HepG2 (cell line): ENCODE results near the gene ETV2. TPM values are rescaled to one million over a fixed set of nuclear protein-coding genes. Genes with fewer than 3 reads are reported as not detected.

Experiments used
- ATAC-seq: fragments of 200-7000 bp; cut with Tn5 transposase; 3 replicates; pipeline ENCODE4 v1.9.1; 2020; ENCODE audit warnings: mild to moderate bottlenecking, moderate library complexity
- Bru-seq: library from RNA; stranded (reverse); fragments of 400-500 nt; gene quantifications from one replicate; lab custom pipeline; 2021; lab: Mats Ljungman, UMichigan
- BruChase-seq, 2 experiments: library from RNA; stranded (reverse); fragments of 400-500 nt; gene quantifications; one replicate each; lab custom pipeline; 2021; lab: Mats Ljungman, UMichigan
- BruUV-seq: library from RNA; stranded (reverse); fragments of 400-500 nt; replicated peaks from 2 replicates; lab custom pipeline; 2021; lab: Mats Ljungman, UMichigan
- CTCF ChIA-PET: fragments of 300-600 bp; formaldehyde crosslinking; extraction: SDS; loops from one replicate; lab custom pipeline; 2021; ENCODE audit warnings: low total read pairs, inconsistent platforms, low intra/inter-chr PET ratio; lab: Yijun Ruan, JAX
- POLR2A ChIA-PET: fragments of 350-600 bp; sonication (Branson Sonifier 250); formaldehyde crosslinking; loops from one replicate; lab custom pipeline; 2020; ENCODE audit warnings: antibody characterized with exemption, inconsistent platforms; lab: Yijun Ruan, JAX
- DNase-seq: peaks from one replicate; pipeline ENCODE4 v3.0.0-alpha.2; 2015; ENCODE audit warnings: low spot score
- FAIRE-seq: peaks from 3 replicates; lab custom pipeline; 2011; peaks lifted over from hg19 to GRCh38; lab: Jason Lieb, UNC
- H2AFZ ChIP-seq: one replicate; pipeline ENCODE4 v1.6.1; 2011; ENCODE audit warnings: low read length, inconsistent platforms
- H3K27ac ChIP-seq: fragments of 300-600 bp; 3 replicates; pipeline ENCODE4 v1.8.0; 2011; ENCODE audit warnings: mixed run types, mild to moderate bottlenecking, mixed read lengths, low read length, inconsistent platforms; ENCODE audit not compliant: insufficient read depth; ENCODE audit errors: extremely low read length
- H3K27me3 ChIP-seq, 2 experiments: fragments of 200-600 bp in 1 of 2; 2 replicates in 1 of 2; 3 replicates in 1 of 2; pipeline versions ENCODE4 v1.6.0 to v1.8.0; 2011; ENCODE audit warnings: low read length in 2 of 2, mild to moderate bottlenecking in 2 of 2, moderate library complexity in 2 of 2, inconsistent platforms in 1 of 2; ENCODE audit not compliant: insufficient read depth in 2 of 2, control insufficient read depth in 1 of 2
- H3K36me3 ChIP-seq, 2 experiments: fragments of 200-600 bp in 1 of 2; replicated peaks in 1 of 2; 2 replicates in 1 of 2; 3 replicates in 1 of 2; pipeline versions ENCODE4 v1.5.1 to v1.8.0; 2011; ENCODE audit warnings: low read length in 2 of 2, inconsistent platforms in 1 of 2; ENCODE audit not compliant: insufficient read depth in 2 of 2, control insufficient read depth in 1 of 2
- H3K4me1 ChIP-seq: 2 replicates; pipeline ENCODE4 v1.5.1; 2012; ENCODE audit warnings: low read length, inconsistent platforms; ENCODE audit not compliant: insufficient read depth
- H3K4me2 ChIP-seq: 2 replicates; pipeline ENCODE4 v1.6.0; 2011; ENCODE audit warnings: low read depth, low read length, inconsistent platforms
- H3K4me3 ChIP-seq, 3 experiments: fragments of 200-600 bp in 1 of 3; sonication (generic), shearing (Covaris generic) in 1 of 3; replicated peaks in 1 of 3; 2 replicates each; pipeline ENCODE4 v1.5.1; 2011 to 2016; ENCODE audit warnings: low read length in 3 of 3, inconsistent platforms in 2 of 3, low read depth in 2 of 3, mild to moderate bottlenecking in 2 of 3, control low read depth in 1 of 3, mixed read lengths in 1 of 3; ENCODE audit not compliant: insufficient read depth in 1 of 3
- H3K79me2 ChIP-seq: one replicate; pipeline ENCODE4 v1.6.1; 2011; ENCODE audit warnings: low read length, inconsistent platforms; ENCODE audit not compliant: insufficient read depth
- H3K9ac ChIP-seq: 2 replicates; pipeline ENCODE4 v1.6.0; 2011; ENCODE audit warnings: mild to moderate bottlenecking, low read depth, low read length, inconsistent platforms; ENCODE audit not compliant: insufficient read depth
- H3K9me3 ChIP-seq: 2 replicates; pipeline ENCODE4 v1.5.1; 2012; ENCODE audit warnings: mild to moderate bottlenecking, low read length
- H4K20me1 ChIP-seq: 2 replicates; pipeline ENCODE4 v1.6.0; 2011; ENCODE audit warnings: inconsistent platforms, mild to moderate bottlenecking, low read length, moderate library complexity; ENCODE audit not compliant: insufficient read depth
- PAF1 ChIP-seq: IDR thresholded peaks from 2 replicates; pipeline ENCODE4 v1.6.1; 2016; ENCODE audit warnings: missing genetic modification reagents, missing compliant biosample characterization
- RFXANK ChIP-seq: IDR thresholded peaks from 2 replicates; pipeline ENCODE4 v1.6.1; 2016
- THAP7 ChIP-seq: sonication (generic); formaldehyde crosslinking; IDR thresholded peaks from 2 replicates; pipeline ENCODE4 v1.8.1; 2023; ENCODE audit warnings: mild to moderate bottlenecking, missing genetic modification reagents
- ZC3H13 ChIP-seq: sonication (generic); formaldehyde crosslinking; IDR thresholded peaks from 2 replicates; pipeline ENCODE4 v1.8.1; 2023; ENCODE audit warnings: mild to moderate bottlenecking, missing genetic modification reagents, moderate library complexity
- ZNF550 ChIP-seq: sonication (generic); formaldehyde crosslinking; IDR thresholded peaks from 2 replicates; pipeline ENCODE4 v1.4.0; 2020; ENCODE audit warnings: mild to moderate bottlenecking, missing genetic modification reagents, borderline replicate concordance
- WGBS: methylation state at CpG from one replicate; pipeline ENCODE4 v1.1.6; 2017; ENCODE audit warnings: low lambda C conversion rate; 5-methylcytosine and 5-hydroxymethylcytosine counted together
- in situ Hi-C: cut with HindIII; loops from 2 replicates; pipeline ENCODE4 v1.10.0; 2017; ENCODE audit warnings: low pct_unique_long_range_greater_than_20kb; ENCODE audit not compliant: extremely low pct_ligation_motif_present
- intact Hi-C: fragments of 100-400 bp; cut with micrococcal nuclease; formaldehyde crosslinking; loops from one replicate; pipeline ENCODE4 v1.10.0; 2022; ENCODE audit not compliant: unreplicated experiment
- long read RNA-seq, 2 experiments: library from RNA in 1 of 2; library from polyadenylated mRNA in 1 of 2; stranded (forward) in 1 of 2; unstranded in 1 of 2; transcript quantifications; one replicate each; pipeline ENCODE4 v2.0.0, GENCODE V29; 2019 to 2022
- polyA minus RNA-seq, 3 experiments: library from RNA; depleted of rRNA, polyadenylated mRNA; stranded (reverse); fragments of >200 nt; gene quantifications; 2 replicates each; pipeline ENCODE4 v1.2.3, GENCODE V29; 2011; ENCODE audit warnings: low replicate concordance in 1 of 3
- polyA plus RNA-seq, 8 experiments: library from polyadenylated mRNA; depleted of rRNA in 3 of 8; stranded (reverse) in 7 of 8; unstranded in 1 of 8; fragments of >200 nt; fragmentation: Illumina TruSeq in 4 of 8; extraction: Trizol in 4 of 8; gene quantifications; 2 replicates each; pipeline versions ENCODE4 v1.2.1 to v1.2.3, GENCODE V29; 2011 to 2016; ENCODE audit warnings: low read depth in 4 of 8, missing spikeins in 1 of 8, mixed read lengths in 1 of 8; ENCODE audit not compliant: insufficient read depth in 1 of 8
- total RNA-seq, 5 experiments: library from RNA; depleted of rRNA; stranded (reverse); fragments of >200 nt; fragmentation: Illumina TruSeq; extraction: Trizol; gene quantifications; 2 replicates each; pipeline ENCODE4 v1.2.3, GENCODE V29; 2016; ENCODE audit warnings: low read depth in 1 of 5

ETV2 gene
- total RNA-seq (2016; rRNA removed; fragmentation: Illumina TruSeq; extraction: Trizol) (0.20 and 0.46 TPM in 2 replicates), polyA plus RNA-seq (2011; rRNA removed) (0.07 and 0.18 TPM in 2 replicates), polyA minus RNA-seq (2011; rRNA and poly(A)+ RNA removed; ENCODE audit: low replicate concordance) (0.18 TPM in 1 of 2 replicates, not detected in the other), Bru-seq, nascent RNA (percentile 22 among the genes with signal in this experiment), BruChase-seq, experiment 1, labeled RNA remaining after a 6-hour chase (percentile 31 among the genes with signal in this experiment), BruChase-seq, experiment 2, labeled RNA remaining after a 2-hour chase (percentile 26 among the genes with signal in this experiment)
- 0.40 and 0.71 TPM in 2 replicates for total RNA-seq (2016; cell fraction: cytosol; rRNA removed; fragmentation: Illumina TruSeq; extraction: Trizol; ENCODE audit: low read depth)
- 0.52 and 0.63 TPM in 2 replicates for total RNA-seq (2016; cell fraction: insoluble cytoplasmic fraction; rRNA removed; fragmentation: Illumina TruSeq; extraction: Trizol)
- total RNA-seq (2016; cell fraction: membrane; rRNA removed; fragmentation: Illumina TruSeq; extraction: Trizol): 0.43 and 1.0 TPM in 2 replicates
- 0.60 TPM in 1 of 2 replicates, not detected in the other for total RNA-seq (2016; cell fraction: nucleus; rRNA removed; fragmentation: Illumina TruSeq; extraction: Trizol)
- 0.19 and 0.35 TPM in 2 replicates for polyA plus RNA-seq (2011; cell fraction: cytosol; rRNA removed)
- polyA plus RNA-seq (2011; cell fraction: nucleus; rRNA removed): not detected in 2 replicates
- 0.21 TPM in 1 of 2 replicates, not detected in the other for polyA plus RNA-seq (2012)
- polyA plus RNA-seq (2016; cell fraction: cytosol; fragmentation: Illumina TruSeq; extraction: Trizol; ENCODE audit: low read depth): 2.2 and 2.4 TPM in 2 replicates
- 0.93 and 1.0 TPM in 2 replicates for polyA plus RNA-seq (2016; cell fraction: insoluble cytoplasmic fraction; fragmentation: Illumina TruSeq; extraction: Trizol; ENCODE audit: low read depth)
- 1.2 and 1.8 TPM in 2 replicates for polyA plus RNA-seq (2016; cell fraction: membrane; fragmentation: Illumina TruSeq; extraction: Trizol; ENCODE audit: low read depth)
- polyA plus RNA-seq (2016; cell fraction: nucleus; fragmentation: Illumina TruSeq; extraction: Trizol; ENCODE audit: insufficient read depth, low read depth): 1.2 TPM in 1 of 2 replicates, not detected in the other
- polyA minus RNA-seq (2011; cell fraction: cytosol; rRNA and poly(A)+ RNA removed): not detected in 2 replicates
- polyA minus RNA-seq (2011; cell fraction: nucleus; rRNA and poly(A)+ RNA removed): not detected in 2 replicates
- long read RNA-seq, experiment 1, partial matches to known transcripts: 1 of 2 reads
- long read RNA-seq, experiment 1, other reads (novel, unspliced or antisense): 0 of 2 reads
- long read RNA-seq, experiment 2, partial matches to known transcripts: 0 of 2 reads
- long read RNA-seq, experiment 2, other reads (novel, unspliced or antisense): 0 of 2 reads

GRCh38 chr19:35641515-35642151 is at the start of gene ETV2:
TSS of gene ETV2 (plus strand) at chr19:35641745. CDS start at chr19:35642461, 716 bp downstream.
- peaks cover 42% of the 10 kb centered on the region for H3K4me1 ChIP-seq
- in situ Hi-C loops: loop anchor here (5.0 kb wide), 1 partner anchor 94 kb away; the partner anchor contains the start of gene TMEM147
- DNase-seq: no peak
- no peaks in the 10 kb centered on the region for H3K27me3 ChIP-seq
- ChIA-PET CTCF (no interaction called here), POLR2A (no interaction called here)
- no peak within 1 kb of the TSS for H3K4me2 ChIP-seq
- H3K4me3 ChIP-seq: 0 out of 6 replicates have a peak within 1 kb of the TSS, but pooled peaks of 1 of the 3 experiments have one; percentile 81
- H3K27ac ChIP-seq: no peak within 1 kb of the TSS
- no peaks in the 10 kb centered on the region for H4K20me1 ChIP-seq
- intact Hi-C loops: loop anchor here (10.0 kb wide), 1 partner anchor 87 kb away; no protein-coding TSS in a partner anchor
- peaks cover 3 to 13% of the 10 kb centered on the region in 2 experiments; a peak in 4 of 5 replicates for H3K36me3 ChIP-seq
- no peak for TF ChIP-seq RFXANK (CRISPR knock-in tag)
- TF ChIP-seq ZC3H13 (CRISPR knock-in tag): no peak
- no peak for TF ChIP-seq PAF1 (CRISPR knock-in tag)
- TF ChIP-seq THAP7 (CRISPR knock-in tag): no peak
- TF ChIP-seq ZNF550 (CRISPR knock-in tag): no peak
- 85% methylated on average over 23 of the region's 28 CpGs for WGBS
- no peaks in the 10 kb centered on the region for H3K79me2 ChIP-seq
- no peak within 1 kb of the TSS for H2AFZ ChIP-seq
- BruUV-seq: no TSS peak
- ATAC-seq: no peak
- FAIRE-seq: no peak
- no peak within 1 kb of the TSS for H3K9ac ChIP-seq
- H3K9me3 ChIP-seq: no peaks in the 10 kb centered on the region
